Skin epidermis (tissue), 12 donors: ENCODE data around the gene GIPC2.

Experiments
- H3K27ac ChIP-seq, 21 experiments: fragments of 200-600 bp; sonication (generic) in 11 of 21; one replicate each; pipeline ENCODE4 v1.5.0; 2020; ENCODE audit warnings: mild to moderate bottlenecking in 3 of 21, inconsistent platforms in 2 of 21, moderate library complexity in 2 of 21
- H3K4me3 ChIP-seq, 7 experiments: fragments of 200-600 bp; sonication (generic) in 2 of 7; one replicate each; pipeline ENCODE4 v1.5.0; 2020; ENCODE audit warnings: inconsistent platforms in 2 of 7, mild to moderate bottlenecking in 2 of 7, moderate library complexity in 1 of 7

The GIPC2 gene

DNA sequence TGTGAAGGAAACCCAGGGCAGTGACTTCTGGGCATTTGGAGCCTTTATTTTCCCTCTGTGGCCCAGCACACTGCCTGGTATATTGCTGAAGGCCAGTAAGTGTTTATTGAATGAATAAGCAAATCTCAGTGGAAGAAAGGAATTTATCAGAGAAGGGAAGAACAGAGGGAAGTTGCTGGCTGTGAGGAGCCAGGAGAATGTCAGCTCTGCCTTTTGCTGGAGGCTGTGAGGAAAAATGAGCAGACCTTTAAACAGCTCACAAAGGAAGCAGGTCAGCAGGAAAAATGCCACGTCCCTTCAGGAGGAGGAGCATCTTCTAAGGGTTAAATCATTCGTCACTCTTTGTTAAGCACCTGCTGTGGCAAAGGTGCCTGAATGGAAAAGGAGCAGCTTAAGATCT is 75.9 kb downstream of the GIPC2 start:
- no peak overlapping the region for H3K27ac ChIP-seq
- H3K4me3 ChIP-seq, result no peak overlapping the region

DNA sequence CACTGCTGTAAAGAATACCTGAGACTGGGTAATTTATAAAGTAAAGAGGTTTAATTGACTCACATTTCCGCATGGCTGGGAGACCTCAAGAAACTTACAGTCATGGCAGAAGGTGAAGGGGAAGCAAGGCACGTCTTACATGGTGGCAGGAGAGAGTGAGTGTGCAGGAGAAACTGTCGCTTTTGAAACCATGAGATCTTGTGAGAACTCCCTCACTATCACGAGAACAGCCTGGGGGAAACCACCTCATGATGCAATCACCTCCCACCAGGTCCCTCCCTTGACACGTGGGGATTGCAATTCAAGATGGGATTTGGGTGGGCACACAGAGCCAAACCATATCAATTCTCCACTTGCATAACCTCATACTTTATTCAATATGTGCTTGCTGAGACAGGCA is 76.6 kb downstream of the GIPC2 start:
- no peak overlapping the region for H3K27ac ChIP-seq
- no peak overlapping the region for H3K4me3 ChIP-seq

DNA sequence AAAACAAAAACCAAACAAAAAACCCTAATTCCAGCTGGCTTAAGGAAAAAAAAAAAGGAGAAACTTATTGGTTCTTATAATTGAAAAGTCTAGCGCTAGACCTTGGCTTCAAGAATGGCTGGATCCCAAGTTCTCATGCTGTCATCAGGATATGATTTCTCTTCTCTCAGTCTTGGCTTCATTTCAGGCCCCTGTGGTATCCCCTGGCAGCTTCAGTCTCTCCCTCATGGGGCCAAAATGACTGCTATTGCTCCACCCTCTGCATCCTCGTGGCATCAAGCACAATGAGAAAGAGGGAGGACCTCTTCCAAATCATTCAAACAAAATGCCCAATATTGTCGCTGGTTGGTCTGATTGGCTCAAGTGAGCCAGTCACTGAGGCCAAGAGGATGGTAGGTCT is 80.7 kb downstream of the GIPC2 start:
- Histone ChIP-seq H3K4me3 (no peak overlapping the region), H3K27ac (no peak overlapping the region)

DNA sequence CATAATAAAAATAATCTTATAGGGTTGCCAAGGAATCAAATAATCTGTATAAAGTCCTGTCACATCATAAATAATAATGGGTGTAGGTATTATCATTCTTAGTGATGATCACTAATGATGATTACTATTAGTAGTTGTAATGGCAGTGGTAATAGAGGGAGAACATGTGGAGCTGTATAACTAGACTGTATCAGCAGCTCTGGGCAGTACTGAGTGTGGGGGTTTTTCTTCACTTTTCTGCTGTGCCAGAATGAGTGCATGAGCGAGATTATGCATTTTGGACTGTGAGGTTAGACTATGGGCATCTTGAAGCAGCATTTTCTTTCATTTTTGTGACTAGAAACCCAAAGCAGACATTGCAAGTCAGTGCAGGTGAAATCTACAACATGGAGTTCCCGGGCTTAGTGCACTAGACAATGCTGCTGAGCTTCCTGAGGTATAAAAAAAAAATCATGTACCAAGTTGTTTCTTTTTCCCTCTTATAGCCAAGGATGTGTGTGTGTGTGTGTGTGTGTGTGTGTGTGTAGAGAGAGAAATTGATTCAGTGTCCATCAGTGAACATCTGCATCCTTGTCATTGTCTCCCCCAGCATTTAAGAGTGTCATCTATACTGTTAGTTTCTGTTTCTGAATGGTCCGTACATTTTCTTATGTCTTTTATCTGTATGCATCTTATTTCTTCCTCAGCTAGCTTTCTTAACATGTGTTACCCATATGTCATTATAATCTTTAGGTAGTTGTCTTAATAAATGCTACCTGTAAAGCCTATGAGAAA is 86.6 kb downstream of the GIPC2 start:
- Histone ChIP-seq H3K27ac (no peak overlapping the region), H3K4me3 (no peak overlapping the region)

DNA sequence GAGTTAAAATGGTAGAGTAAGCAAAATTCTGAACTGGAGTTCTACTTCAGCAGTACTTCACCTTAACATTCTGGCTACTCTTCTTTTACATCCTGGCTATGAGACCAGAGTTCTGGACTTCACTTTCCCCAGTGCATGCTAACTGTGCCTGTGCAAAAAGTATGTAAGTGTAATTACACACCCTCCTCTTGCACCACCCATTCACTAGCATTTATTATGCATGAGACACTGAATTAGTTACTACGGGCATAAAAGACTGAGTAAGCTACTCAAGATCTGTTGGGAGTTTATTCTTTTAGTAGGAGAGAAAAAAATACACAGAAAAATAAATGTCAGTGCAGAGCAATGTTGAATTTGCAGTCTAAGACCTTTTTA is 87.2 kb downstream of the GIPC2 start:
- H3K4me3 ChIP-seq, result no peak overlapping the region

DNA sequence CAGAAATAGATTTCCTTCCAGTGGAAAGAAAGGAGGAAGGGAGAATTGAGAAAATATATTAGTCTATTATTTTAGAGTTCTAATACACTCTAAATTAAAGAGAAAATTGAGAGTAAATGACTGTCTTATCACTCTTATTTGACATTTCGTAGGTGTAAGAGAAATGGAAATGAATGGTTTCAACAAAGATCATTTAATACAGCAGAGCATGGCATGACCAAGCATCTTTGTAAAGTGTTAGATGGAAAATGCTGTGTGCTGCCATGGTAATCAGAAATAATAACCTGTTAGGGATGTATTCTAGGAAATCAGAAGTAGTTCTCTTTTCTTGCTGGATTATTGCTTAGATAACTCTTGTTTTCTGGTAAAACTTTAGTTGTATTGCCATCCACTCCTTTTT is 90.9 kb downstream of the GIPC2 start:
- Histone ChIP-seq H3K27ac (no peak overlapping the region), H3K4me3 (no peak overlapping the region)

More for the DNA sequence above, 87.2 kb downstream of the GIPC2 start:
- H3K27ac ChIP-seq, result no peak overlapping the region

DNA sequence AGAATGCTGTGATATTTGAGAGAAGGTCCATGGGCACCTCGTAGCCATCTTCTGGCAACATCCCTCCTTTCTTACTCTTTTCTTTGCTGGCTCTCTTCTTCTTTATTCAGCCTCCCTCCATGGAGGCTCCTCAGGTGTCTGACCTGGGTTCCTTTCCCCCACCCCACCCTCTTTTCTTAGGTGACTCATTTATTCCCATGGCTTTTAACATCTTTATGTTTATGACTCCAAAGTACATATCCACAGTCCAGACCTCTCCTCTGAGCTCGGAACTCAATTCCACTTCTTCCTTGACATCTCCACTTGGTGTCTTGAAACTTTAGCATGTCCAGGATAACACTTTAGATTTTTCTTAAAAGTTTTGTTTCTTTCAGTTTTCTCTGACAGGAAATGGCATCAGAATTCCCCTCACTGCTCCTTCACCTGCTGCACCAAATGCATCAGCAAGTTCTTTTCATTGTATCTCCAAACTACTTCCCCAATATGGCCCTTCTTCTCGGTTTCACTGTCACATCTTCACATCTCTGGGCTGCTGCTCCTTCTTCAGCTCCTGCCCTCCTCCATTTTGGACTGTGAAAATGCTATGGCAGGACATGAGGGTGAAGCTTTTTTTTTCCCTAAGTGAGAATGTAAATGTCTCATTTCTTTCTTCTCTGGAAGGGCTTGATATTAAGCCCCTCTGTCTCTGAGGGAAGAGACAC is 95.9 kb downstream of the GIPC2 start:
- Histone ChIP-seq H3K27ac (no peak overlapping the region), H3K4me3 (no peak overlapping the region)

DNA sequence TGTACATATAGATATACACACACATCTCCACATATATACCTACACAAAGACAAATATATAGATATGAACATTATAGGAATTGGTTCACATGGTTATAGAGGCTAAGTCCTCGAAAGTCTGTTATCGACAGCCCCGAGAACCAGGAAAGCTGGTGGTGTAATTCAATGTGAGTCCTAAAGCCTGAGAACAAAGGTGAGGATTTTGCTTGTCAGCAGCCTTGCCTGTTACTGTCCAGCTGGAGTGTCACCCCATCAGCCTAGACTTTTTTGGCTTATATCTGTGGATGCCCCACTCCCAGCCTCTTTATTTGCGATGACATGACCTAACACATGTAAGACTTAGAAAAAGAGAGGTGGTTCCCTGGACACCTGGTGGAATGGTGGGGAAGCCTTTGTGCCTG is 97.0 kb downstream of the GIPC2 start:
- Histone ChIP-seq H3K27ac (no peak overlapping the region), H3K4me3 (no peak overlapping the region)

DNA sequence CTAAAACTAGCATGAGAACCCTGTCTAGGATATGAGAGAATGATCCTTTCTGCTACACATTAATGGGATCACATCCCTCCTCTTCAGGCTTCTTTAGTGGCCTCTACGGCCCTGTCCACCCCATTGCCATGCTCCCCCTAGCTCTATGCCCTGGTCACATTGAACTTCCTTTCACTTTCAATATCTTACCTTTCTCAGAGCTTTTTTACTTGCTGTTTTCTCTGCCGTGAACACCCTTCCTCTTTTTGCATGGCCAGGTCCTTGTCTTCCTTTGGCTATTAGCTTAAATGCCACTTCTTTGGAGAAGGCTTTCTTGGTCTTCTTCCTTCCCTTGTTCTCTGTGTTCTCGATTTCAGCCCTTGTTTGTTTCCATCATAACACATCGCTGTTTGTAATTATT is 97.4 kb downstream of the GIPC2 start:
- Histone ChIP-seq H3K4me3 (peak overlapping the region in 1 of 7 experiments; percentile 2), H3K27ac (peak overlapping the region in 1 of 21 experiments; percentile 44)

DNA sequence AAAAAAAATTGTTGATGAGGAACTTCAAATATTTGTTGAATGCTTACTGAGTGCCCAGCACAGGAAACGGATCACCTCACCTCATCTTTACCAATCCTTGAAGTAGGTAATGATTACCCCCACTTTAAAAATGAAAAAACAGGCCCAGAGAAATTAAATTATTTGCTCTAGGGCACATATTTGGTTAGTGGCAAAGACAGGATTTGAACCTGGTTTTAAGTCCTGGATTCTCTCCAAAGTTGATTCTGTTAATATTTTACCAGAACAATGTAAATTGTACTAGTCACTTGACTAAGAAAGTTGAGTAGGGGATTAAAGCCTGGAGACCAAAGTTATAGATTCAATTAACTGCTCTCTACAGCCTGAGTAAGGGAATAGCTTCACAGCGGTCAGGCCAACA is 97.9 kb downstream of the GIPC2 start:
- Histone ChIP-seq H3K27ac (no peak overlapping the region), H3K4me3 (no peak overlapping the region)

DNA sequence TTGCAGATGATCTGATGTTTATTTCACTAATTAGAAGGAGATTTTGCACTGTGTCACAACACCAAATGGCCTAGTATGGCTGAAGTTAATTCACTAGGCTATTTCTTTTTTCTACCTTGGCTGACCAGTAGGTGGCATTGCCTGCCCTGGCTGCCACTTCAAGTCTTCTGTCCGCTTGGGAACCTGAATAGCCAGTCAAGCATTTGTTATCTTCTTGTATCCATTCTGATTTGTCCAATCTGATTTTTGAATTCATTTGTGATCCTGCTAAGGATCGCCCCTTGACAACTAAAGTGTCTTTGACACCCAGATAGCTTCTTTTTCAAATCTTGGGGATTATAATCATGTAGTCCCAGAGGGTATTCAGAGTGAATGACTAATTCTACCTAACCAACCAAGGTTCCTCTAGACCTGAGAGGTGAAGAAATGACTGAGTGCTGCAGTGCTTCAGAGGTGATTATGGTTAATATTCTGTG is 99.4 kb downstream of the GIPC2 start:
- no peak overlapping the region for H3K4me3 ChIP-seq

DNA sequence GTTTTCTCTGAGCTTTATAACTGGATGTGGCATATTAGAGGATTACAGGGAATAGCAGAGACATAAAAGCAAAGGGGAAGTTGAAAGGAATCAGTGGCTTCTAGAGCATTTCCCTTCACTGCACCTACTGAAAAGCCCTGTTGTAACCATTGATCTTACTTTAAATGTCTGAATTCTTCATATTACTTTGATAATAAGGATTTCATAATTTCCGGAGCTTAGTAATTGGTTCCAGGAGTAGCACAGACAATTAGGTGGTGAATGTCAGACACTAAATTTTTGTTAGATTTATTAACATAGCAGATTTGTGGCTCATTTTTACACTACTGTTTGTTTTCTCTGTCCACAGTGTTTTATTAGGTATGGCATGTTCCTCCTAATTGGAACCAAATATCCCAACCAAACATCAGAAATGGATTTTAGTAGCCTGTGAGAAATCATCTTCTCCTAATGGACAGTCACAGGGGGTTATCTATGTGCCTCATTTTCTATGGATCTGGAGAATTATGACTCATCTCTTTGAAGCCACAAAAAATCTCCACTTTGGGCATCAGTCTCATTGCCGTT is 100.5 kb downstream of the GIPC2 start:
- no peak overlapping the region for H3K4me3 ChIP-seq
- no peak overlapping the region for H3K27ac ChIP-seq

More for the DNA sequence above, 99.4 kb downstream of the GIPC2 start:
- no peak overlapping the region for H3K27ac ChIP-seq

DNA sequence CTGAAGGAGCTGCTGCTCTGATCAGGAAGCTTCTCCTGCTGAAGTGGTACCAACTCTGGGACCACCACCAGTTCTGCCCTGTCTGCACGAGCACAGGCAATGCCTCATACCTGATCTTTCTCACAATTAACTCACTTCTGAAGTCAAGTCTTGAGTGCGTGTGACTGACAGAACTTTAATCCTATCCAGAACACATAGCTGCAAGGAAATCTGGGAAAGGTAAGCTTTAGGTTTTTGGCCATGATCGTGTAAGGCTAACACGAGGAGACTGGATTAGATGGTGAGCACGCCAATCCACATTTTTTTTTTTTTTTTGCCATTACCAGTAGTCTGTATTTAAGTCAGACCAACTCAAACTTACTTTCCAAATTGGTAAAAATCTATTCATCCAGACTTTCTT is 101.3 kb downstream of the GIPC2 start:
- no peak overlapping the region for H3K4me3 ChIP-seq
- no peak overlapping the region for H3K27ac ChIP-seq

DNA sequence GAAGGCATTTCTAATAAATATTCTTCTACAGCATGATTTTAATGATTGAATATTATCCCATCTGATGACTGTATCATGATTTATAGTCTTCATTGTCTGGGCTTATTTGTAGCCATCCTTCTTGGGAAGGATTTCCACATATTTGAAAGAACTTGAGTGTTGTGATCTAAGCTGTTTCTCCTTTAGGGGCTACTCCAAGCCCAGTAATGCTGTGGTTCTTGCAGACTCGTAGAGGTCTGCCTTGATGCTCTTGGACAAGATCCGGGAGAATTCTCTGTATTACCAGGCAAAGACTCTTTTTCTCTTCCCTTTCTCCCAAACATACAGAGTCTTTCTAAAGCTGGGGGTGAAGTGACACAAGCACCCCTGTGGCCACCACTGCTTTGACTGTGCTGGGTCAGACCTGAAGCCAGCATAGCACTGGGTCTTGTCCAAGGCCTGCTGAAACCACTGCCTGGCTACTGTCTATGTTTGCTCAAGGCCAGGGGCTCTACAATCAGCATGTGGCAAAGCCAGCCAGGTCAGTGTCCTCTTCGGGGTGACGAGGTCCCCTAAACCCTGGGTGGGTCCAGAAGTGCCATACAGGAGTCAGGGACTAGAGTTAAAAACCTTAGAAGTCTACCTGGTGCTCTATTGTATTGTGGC is 107.4 kb downstream of the GIPC2 start:
- Histone ChIP-seq H3K27ac (no peak overlapping the region), H3K4me3 (no peak overlapping the region)

DNA sequence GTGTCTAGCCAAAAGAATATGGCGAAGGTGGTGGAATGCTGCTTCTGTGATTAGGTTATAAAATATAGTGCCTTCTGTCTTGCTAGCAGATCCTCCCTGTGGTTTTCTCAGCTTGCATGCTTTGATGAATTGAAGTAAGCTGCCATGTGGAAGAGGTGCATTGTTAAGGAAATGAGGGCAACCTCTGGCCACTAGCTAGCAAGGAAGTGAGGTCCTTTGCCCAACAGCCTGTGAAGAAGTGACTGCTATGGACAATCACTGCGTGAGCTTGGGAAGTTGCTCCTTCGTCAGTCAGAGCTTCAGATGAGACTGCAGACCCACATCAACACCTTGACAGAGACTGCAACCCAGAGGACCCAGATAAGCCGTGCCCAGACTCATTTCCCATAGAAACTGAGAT is 109.4 kb downstream of the GIPC2 start:
- H3K4me3 ChIP-seq, result no peak overlapping the region
- no peak overlapping the region for H3K27ac ChIP-seq

DNA sequence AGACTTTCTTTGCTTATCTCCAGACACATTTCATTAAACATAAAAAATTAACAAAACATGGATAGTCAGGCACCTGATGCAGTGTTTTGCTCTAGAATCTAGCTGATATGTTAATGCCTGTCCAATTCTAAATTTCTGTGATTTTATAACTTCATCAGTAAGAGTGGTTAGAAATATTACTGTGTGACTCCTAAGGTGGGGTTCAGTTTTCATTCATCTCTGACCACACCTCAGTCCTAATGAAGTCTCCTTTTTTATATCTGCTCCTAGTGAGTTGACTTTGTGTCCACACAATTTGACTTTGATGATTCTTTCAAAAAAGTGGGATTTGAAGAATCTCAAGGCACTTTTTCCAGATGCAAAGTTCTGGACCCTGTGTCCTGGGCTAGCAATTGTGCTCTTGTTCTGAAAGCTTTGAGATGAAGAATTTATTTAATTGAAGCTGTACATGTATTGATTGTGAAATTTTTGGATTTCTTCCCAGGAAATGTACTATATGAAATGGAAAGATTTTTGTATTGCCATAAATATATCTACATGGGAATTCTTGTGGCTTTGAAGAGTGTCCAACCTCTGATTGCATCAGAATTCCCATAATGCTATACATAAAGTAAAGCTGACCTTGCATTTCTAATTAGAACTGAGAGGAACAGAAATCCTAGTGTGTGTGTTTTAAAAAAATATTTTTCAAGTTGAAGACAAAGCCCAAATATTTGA is 111.2 kb downstream of the GIPC2 start:
- Histone ChIP-seq H3K27ac (no peak overlapping the region), H3K4me3 (no peak overlapping the region)

DNA sequence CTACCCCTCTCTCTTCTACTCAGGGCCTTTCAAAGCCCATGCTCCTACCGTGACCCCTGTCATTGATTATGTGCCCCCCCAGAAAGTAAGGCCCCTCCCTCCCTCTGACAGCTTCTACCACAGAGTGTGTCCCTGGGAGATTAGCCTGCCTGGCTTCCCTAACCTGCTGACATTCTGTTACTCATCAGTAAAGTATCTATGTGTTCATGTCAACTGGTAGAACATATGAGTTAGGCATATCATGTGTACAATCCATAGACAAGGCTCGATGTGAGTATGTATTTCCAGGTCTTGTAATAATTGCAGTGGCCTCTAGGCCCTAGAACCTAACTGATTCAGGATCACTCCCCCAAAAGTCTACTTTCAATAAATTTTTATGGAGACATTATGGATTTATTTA is 120.0 kb downstream of the GIPC2 start:
- no peak overlapping the region for H3K4me3 ChIP-seq
- no peak overlapping the region for H3K27ac ChIP-seq

DNA sequence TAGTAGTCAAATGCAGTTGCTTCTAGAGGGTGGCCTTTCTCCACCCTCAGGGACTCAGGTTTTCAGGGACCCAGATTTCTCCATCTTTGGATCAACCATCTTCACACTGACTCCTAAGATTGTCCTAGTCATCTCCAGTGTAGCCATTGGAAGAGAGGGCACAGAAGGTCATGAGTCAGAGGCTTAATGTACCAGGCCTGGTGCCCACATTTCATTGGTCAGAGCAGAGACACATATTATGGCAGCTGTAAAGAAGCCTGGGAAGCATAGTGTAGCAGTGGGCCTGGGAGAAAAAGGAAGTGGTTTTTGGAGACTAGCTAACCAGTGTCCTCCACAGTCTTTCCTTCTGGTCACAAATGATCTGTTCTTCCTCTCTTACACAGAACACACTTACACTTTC is 122.5 kb downstream of the GIPC2 start:
- Histone ChIP-seq H3K27ac (no peak overlapping the region), H3K4me3 (no peak overlapping the region)

DNA sequence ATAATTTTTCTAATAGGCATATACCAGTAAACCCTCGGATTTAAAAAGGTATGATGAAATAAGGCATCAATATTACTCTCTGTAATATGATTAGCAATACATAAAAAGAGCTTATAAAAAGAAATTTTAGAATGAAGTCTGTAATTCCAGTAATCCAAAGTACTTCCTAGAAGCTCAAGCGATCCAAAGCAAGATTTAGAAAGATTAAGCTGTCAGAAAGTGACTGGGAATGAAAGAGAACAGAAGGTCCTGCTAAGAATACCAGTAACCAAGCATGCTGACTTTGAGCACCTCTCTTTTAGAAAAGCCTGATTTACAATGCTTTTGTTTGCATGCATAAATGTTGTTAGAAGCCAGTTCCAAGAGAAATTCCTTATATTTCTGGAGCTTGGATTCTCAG is 125.1 kb downstream of the GIPC2 start:
- Histone ChIP-seq H3K4me3 (no peak overlapping the region), H3K27ac (no peak overlapping the region)
